Activated naive CD8-positive, alpha-beta T cell treated with anti-CD3 and anti-CD28 coated beads, Interleukin-2, amount 10 ng/mL, durations not matched to agents 7 days and 5 days (primary cell): ENCODE measurements around the gene BRICD5. TPM values are rescaled to one million over a fixed set of nuclear protein-coding genes. Genes with fewer than 3 reads are reported as not detected.
A peak's percentile ranks its signal among the peaks of the same experiment; 100 is the strongest.
"Not testable (repeated sequence)": the region's sequence is repeated elsewhere in the genome, so short reads cannot be mapped to it uniquely, and the experiment has no call there.

Source experiments
- ATAC-seq: fragments of 150-1000 bp; cut with Tn5 transposase; one replicate; pipeline ENCODE4 v1.10.0; 2021; ENCODE audit warnings: low read depth, moderate library complexity
- POLR2A ChIA-PET: fragments of 350-600 bp; sonication (Branson Sonifier 250); formaldehyde crosslinking; loops from one replicate; lab custom pipeline; 2021; ENCODE audit warnings: antibody characterized with exemption; lab: Charles Lee
- DNase-seq: peaks from one replicate; pipeline ENCODE4 v3.0.0; 2021
- H3K27ac Mint-ChIP-seq: one replicate; pipeline ENCODE4 v1.8.0; 2022; ENCODE audit warnings: mild to moderate bottlenecking, mixed read lengths
- H3K27me3 Mint-ChIP-seq: one replicate; pipeline ENCODE4 v1.8.0; 2022; ENCODE audit warnings: mild to moderate bottlenecking, moderate library complexity, mixed read lengths
- H3K36me3 Mint-ChIP-seq: one replicate; pipeline ENCODE4 v1.8.0; 2021; ENCODE audit warnings: mild to moderate bottlenecking, mixed read lengths
- H3K4me1 Mint-ChIP-seq: one replicate; pipeline ENCODE4 v1.8.0; 2021; ENCODE audit warnings: mixed read lengths
- H3K4me3 Mint-ChIP-seq: one replicate; pipeline ENCODE4 v1.8.0; 2022; ENCODE audit warnings: mild to moderate bottlenecking, moderate library complexity, mixed read lengths
- H3K9me3 Mint-ChIP-seq: one replicate; pipeline ENCODE4 v1.8.0; 2021; ENCODE audit warnings: mixed read lengths
- total RNA-seq, 2 experiments: library from RNA; stranded (reverse); gene quantifications; one replicate each; pipeline ENCODE4 v1.2.3, GENCODE V29; 2021

BRICD5 gene
- 10 to 100 TPM; 17.3 to 18.4 TPM for total RNA-seq

DNA sequence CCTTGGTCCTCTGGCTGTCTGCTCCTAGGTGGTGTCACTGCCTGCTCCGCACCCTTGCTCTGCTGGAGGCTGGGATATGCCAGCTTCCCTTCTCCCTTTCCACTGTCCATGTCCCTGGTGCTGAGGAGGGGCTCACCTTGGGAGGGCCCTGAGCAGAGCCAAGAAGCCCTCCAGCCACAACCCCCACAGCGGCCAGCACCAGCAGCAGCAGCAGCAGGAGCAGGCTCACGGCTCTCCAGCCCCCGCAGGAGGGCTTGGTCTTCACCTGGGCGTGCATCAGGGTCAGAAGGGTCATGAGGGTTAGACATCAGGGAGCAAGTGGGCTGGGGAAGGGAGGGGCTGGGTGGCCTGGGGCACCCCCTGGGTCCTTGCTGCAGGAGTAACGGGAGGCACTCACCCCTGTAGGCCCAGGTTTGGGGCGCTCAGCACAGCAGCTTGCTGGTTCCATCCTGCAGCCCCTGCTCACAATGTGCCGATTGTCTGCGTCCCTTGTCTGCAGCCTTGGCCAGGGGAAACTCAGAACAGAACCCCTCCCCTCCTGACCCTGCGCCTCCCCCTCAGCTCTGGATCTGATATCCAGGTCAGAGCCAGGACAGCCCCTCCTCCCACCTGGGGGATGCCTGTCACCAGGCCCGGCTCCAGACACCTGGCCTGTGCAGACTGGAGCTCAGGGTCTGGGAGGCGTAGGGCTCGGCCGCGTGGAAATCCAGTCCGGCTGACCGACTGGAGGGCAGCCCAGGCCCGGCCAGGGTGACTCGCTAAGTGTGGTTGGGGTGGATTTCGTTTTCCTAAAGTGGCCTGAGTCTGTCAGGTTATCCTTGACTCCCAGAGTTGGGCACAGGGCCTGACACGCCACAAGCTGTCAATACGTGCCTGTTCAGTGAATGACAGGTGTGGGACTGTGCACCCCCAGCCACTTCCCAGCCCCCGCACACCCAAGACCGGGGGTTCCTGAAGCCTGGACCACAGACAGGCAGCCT lies at the start of gene BRICD5:
Gene BRICD5, minus strand, starts transcription at position 478 of the 980 bp plus-strand sequence. Its CDS starts 30 bp downstream, at position 448.
- Mint-ChIP-seq H3K27me3 (no peaks in the 10 kb centered on the region), H3K27ac (no peak within 1 kb of the TSS), H3K9me3 (no peaks in the 10 kb centered on the region), H3K4me1 (peaks cover 26% of the 10 kb centered on the region), H3K36me3 (peaks cover 8% of the 10 kb centered on the region), H3K4me3 (no peak within 1 kb of the TSS)
- POLR2A ChIA-PET: interaction anchor here (1.2 kb wide), 1 partner anchor 56 kb away, joined by 4 read pairs; the partner anchor contains the start of gene TRAF7
- ATAC-seq: no peak
- DNase-seq: no peak

GRCh38 chr16:2260250-2260649 lies 49.6 kb upstream of the BRICD5 start:
- Mint-ChIP-seq H3K27me3 (no peaks in the 10 kb centered on the region), H3K36me3 (peaks cover 40% of the 10 kb centered on the region), H3K9me3 (no peaks in the 10 kb centered on the region), H3K27ac (no peak overlapping the region), H3K4me1 (peaks cover 8% of the 10 kb centered on the region), H3K4me3 (no peak overlapping the region)
- DNase-seq: no peak
- ATAC-seq: no peak
- POLR2A ChIA-PET: no interaction called here

GRCh38 chr16:2258530-2258929 lies 47.9 kb upstream of the BRICD5 start:
- peaks cover 34% of the 10 kb centered on the region for H3K36me3 Mint-ChIP-seq
- POLR2A ChIA-PET, H3K27ac Mint-ChIP-seq, DNase-seq, H3K4me1 Mint-ChIP-seq, H3K27me3 Mint-ChIP-seq, ATAC-seq, H3K9me3 Mint-ChIP-seq, H3K4me3 Mint-ChIP-seq: not testable (repeated sequence)

DNA sequence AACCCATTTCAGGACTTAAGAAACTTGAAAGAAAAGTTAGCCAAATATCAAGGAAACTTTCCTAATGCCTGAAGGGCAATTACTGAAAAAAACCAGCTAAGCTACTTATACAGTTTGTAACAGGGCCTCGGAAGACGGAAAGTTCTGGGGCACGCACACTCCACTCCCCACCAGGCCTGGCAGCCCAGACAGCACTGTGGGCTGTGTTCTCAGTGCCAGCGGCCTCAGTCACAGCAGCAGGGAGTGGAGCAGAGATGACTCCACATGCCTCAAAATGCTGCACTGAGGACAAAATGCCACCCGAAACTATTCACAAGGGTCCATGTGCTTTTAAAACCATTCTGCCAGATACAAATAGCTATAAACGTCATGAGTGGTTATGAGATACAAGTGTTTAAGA lies 47.1 kb upstream of the BRICD5 start:
- no peaks in the 10 kb centered on the region for H3K9me3 Mint-ChIP-seq
- no peak overlapping the region for H3K4me3 Mint-ChIP-seq
- POLR2A ChIA-PET: no interaction called here
- no peaks in the 10 kb centered on the region for H3K4me1 Mint-ChIP-seq
- ATAC-seq: no peak
- no peak overlapping the region for H3K27ac Mint-ChIP-seq
- DNase-seq: no peak
- H3K36me3 Mint-ChIP-seq: peaks cover 34% of the 10 kb centered on the region
- no peaks in the 10 kb centered on the region for H3K27me3 Mint-ChIP-seq

DNA sequence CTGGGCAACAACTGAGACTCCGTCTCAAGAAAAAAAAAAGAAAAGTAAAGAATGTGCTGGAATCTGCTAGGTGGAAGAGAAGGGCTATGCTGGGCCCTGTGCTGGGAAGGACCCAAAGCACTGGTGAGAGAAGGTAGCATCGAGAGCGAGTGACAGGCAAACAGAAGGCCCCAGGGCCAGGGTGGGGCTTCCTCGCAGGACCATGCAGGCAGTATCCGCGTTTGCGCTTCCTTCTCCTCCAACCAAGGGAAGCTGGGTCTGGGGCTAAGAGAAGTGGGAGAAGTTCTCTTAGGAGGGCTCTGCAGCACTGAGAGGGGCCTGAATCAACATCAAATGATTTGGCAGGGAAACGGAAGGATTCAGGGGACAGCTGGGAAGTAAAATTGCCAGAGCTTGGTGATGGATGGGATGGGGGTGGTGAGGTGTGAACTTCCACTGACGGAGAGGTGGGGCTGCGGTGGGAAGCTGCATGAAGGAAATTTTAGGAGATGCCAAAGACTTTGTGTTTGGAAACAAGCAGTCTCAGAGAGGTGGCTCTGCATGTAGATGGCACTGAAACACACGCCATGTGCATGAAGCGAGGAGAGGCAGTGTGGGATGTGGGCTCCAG lies 46.0 kb upstream of the BRICD5 start:
- ATAC-seq (no peak), DNase-seq (no peak)
- no peak overlapping the region for H3K27ac Mint-ChIP-seq
- H3K4me1 Mint-ChIP-seq: no peaks in the 10 kb centered on the region
- POLR2A ChIA-PET: interaction anchor here (1.0 kb wide), 1 partner anchor 12 kb away, joined by 3 read pairs; no protein-coding TSS in a partner anchor
- H3K4me3 Mint-ChIP-seq: no peak overlapping the region
- H3K27me3 Mint-ChIP-seq: no peaks in the 10 kb centered on the region
- peaks cover 31% of the 10 kb centered on the region for H3K36me3 Mint-ChIP-seq
- H3K9me3 Mint-ChIP-seq: no peaks in the 10 kb centered on the region

GRCh38 chr16:2253293-2253692 lies 42.6 kb upstream of the BRICD5 start:
- Mint-ChIP-seq H3K4me3 (no peak overlapping the region), H3K27ac (no peak overlapping the region), H3K36me3 (peaks cover 19% of the 10 kb centered on the region), H3K4me1 (peaks cover 4% of the 10 kb centered on the region), H3K9me3 (no peaks in the 10 kb centered on the region), H3K27me3 (no peaks in the 10 kb centered on the region)
- ATAC-seq (no peak), DNase-seq (no peak)
- POLR2A ChIA-PET: interaction anchor here (1.4 to 3.2 kb wide), 2 partner anchors 18 to 99 kb away, joined by 4 to 31 read pairs; partner anchors contain the start of gene TRAF7

DNA sequence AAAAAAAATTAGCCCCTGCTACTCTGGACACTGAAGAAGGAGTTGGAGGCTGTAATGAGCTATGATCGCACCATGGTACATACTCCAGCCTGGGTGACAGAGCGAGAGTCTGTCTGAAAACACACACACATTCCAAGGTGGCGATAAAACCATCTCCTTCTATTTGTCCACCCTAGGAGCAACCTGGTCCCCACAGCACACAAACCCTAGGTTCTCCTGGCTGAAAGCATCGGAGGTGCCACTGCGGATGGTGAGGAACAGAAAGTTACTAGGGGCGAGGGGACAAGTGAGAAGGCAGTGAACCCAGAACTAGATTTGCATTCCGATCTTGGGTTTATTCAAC lies 42.1 kb upstream of the BRICD5 start:
- ATAC-seq: no peak
- DNase-seq: no peak
- peaks cover 18% of the 10 kb centered on the region for H3K36me3 Mint-ChIP-seq
- POLR2A ChIA-PET: interaction anchor here (1.4 to 3.3 kb wide), 3 partner anchors 16 to 98 kb away, joined by 4 to 31 read pairs (median 27); partner anchors contain the start of genes RNPS1 and TRAF7
- no peak overlapping the region for H3K4me3 Mint-ChIP-seq
- H3K9me3 Mint-ChIP-seq: no peaks in the 10 kb centered on the region
- H3K27me3 Mint-ChIP-seq: no peaks in the 10 kb centered on the region
- peaks cover 4% of the 10 kb centered on the region for H3K4me1 Mint-ChIP-seq
- no peak overlapping the region for H3K27ac Mint-ChIP-seq

GRCh38 chr16:2251296-2252111 lies 40.8 kb upstream of the BRICD5 start, which contains the start of gene ECI1:
TSS of gene ECI1 (minus strand) at chr16:2251587. CDS start at chr16:2251566, 21 bp downstream.
- H3K4me3 Mint-ChIP-seq: peak within 1 kb of the TSS; percentile 96
- H3K27ac Mint-ChIP-seq: peak within 1 kb of the TSS; percentile 95
- DNase-seq (peak; percentile 90), ATAC-seq (peak; percentile 84)
- POLR2A ChIA-PET: interaction anchor here (0.6 to 3.3 kb wide), 17 partner anchors 9 to 287 kb away, joined by 3 to 31 read pairs (median 4); partner anchors contain the start of genes ATP6V0C, CCNF, DNASE1L2 and E4F1
- no peaks in the 10 kb centered on the region for H3K9me3 Mint-ChIP-seq
- H3K4me1 Mint-ChIP-seq: peaks cover 4% of the 10 kb centered on the region
- peaks cover 13% of the 10 kb centered on the region for H3K36me3 Mint-ChIP-seq
- no peaks in the 10 kb centered on the region for H3K27me3 Mint-ChIP-seq

DNA sequence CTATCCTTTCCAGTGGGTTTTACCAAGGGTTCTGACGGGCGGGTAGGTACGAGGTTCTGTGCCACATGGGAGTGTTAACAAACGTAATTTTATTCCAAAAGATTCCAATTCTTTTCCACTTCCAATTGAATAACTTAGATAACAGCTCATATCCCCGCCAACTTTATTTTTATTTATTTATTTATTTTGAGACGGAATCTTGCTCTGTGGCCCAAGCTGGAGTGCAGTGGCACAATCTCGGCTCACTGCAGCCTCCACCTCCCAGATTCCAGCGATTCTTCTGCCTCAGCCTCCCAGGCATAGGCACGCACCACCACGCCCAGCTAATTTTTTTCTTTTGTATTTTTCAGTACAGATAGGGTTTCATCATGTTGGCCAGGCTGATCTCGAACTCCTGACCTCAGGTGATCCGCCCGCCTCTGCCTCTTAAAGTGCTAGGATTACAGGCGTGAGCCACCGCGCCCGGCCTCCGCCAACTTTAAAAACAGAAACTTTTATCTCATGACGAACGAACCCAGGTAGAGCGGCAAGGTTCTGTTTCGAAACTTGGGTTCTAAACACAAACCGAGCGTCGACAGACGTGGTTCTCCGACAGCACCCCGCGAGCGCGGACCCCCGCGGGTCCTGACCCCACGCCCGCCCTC lies 40.1 kb upstream of the BRICD5 start:
- Mint-ChIP-seq H3K27me3 (no peaks in the 10 kb centered on the region), H3K4me1 (peaks cover 4% of the 10 kb centered on the region), H3K27ac (peak overlapping the region; percentile 95), H3K4me3 (peak overlapping the region; percentile 96), H3K9me3 (no peaks in the 10 kb centered on the region), H3K36me3 (peaks cover 6% of the 10 kb centered on the region)
- ATAC-seq (peak; percentile 9), DNase-seq (no peak)
- POLR2A ChIA-PET: interaction anchor here (0.6 to 3.3 kb wide), 13 partner anchors 14 to 263 kb away, joined by 3 to 31 read pairs (median 4); partner anchors contain the start of genes ATP6V0C, DNASE1L2, E4F1 and MLST8

- DNase-seq: no peak
- Mint-ChIP-seq H3K36me3 (no peaks in the 10 kb centered on the region), H3K9me3 (no peaks in the 10 kb centered on the region), H3K27ac (no peak overlapping the region), H3K4me1 (peaks cover 4% of the 10 kb centered on the region), H3K27me3 (no peaks in the 10 kb centered on the region), H3K4me3 (no peak overlapping the region)
- ATAC-seq: no peak
- POLR2A ChIA-PET: no interaction called here
Observed at GRCh38 chr16:2246301-2246885, 35.7 kb upstream of the BRICD5 start.

- Mint-ChIP-seq H3K9me3 (no peaks in the 10 kb centered on the region), H3K4me1 (peaks cover 2% of the 10 kb centered on the region), H3K36me3 (no peaks in the 10 kb centered on the region), H3K4me3 (no peak overlapping the region), H3K27me3 (no peaks in the 10 kb centered on the region), H3K27ac (no peak overlapping the region)
- DNase-seq: no peak
- ATAC-seq: no peak
- POLR2A ChIA-PET: no interaction called here
Observed at GRCh38 chr16:2244926-2245795, 34.5 kb upstream of the BRICD5 start.
